Neural cell (in vitro differentiated cells): ENCODE measurements around the gene AFAP1.

Experiments used
- CTCF ChIP-seq: fragments of 450-650 bp; IDR thresholded peaks from 2 replicates; pipeline ENCODE4 v1.5.1; 2014; ENCODE audit warnings: antibody characterized with exemption, mild to moderate bottlenecking, moderate library complexity; ENCODE audit not compliant: poor library complexity, severe bottlenecking
- EP300 ChIP-seq: fragments of 450-650 bp; conservative IDR thresholded peaks from 2 replicates; pipeline ENCODE4 v1.6.1; 2014; ENCODE audit warnings: antibody characterized with exemption, mild to moderate bottlenecking, moderate library complexity; ENCODE audit not compliant: poor library complexity, severe bottlenecking
- EZH2 ChIP-seq: fragments of 200-600, 300-800 bp; shearing (Covaris generic), sonication (generic); IDR thresholded peaks from 2 replicates; pipeline ENCODE4 v1.6.1; 2014; ENCODE audit warnings: antibody characterized with exemption, low read length, borderline replicate concordance, mild to moderate bottlenecking; ENCODE audit not compliant: insufficient read depth, poor library complexity, severe bottlenecking
- POLR2AphosphoS5 ChIP-seq: IDR thresholded peaks from 2 replicates; pipeline ENCODE4 v1.6.1; 2012
- RAD21 ChIP-seq: fragments of 450-650 bp; conservative IDR thresholded peaks from 2 replicates; pipeline ENCODE4 v1.6.1; 2014; ENCODE audit warnings: antibody characterized with exemption, mild to moderate bottlenecking, moderate library complexity
- REST ChIP-seq: IDR thresholded peaks from 2 replicates; pipeline ENCODE4 v1.6.1; 2012; ENCODE audit warnings: borderline replicate concordance

DNA sequence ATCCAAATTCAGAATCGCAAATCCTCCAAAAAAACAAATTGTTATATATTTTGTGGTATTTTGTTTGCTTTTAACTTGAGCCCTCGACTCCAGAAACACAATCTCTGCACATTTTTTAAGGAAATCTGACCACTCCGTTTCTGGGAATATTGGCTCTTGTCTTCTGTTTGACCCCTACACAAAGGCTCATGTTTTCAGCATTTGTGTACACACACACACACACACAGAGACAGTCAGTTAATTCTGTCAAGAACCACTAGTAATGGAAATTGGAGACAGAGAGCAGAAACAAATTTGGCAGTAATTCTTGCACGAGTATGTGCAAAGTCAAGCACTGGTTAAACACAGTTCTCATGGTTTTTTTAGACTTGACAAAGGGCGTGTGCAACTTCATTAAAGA lies 115.4 kb downstream of the AFAP1 start:
- TF ChIP-seq POLR2AphosphoS5 = no peak
- TF ChIP-seq CTCF = no peak
- no peak for TF ChIP-seq REST
- no peak for TF ChIP-seq RAD21
- no peak for TF ChIP-seq EP300
- no peak for TF ChIP-seq EZH2
